Duodenal mucosa (tissue), 2 donors: Measurements from ENCODE around the gene HAUS7.

Experiments used
- H3K27ac ChIP-seq: one replicate; pipeline ENCODE4 v1.7.0; 2013; ENCODE audit warnings: low read depth, low read length
- H3K27me3 ChIP-seq, 2 donors: one replicate each; pipeline ENCODE4 v1.7.0; 2013; ENCODE audit warnings: low read length in 2 of 2, control low read depth in 1 of 2; ENCODE audit not compliant: insufficient read depth in 2 of 2, control insufficient read depth in 1 of 2
- H3K36me3 ChIP-seq, 2 donors: one replicate each; pipeline ENCODE4 v1.7.0; 2013; ENCODE audit warnings: low read length in 2 of 2, control low read depth in 1 of 2; ENCODE audit not compliant: insufficient read depth in 2 of 2, control insufficient read depth in 1 of 2
- H3K4me1 ChIP-seq, 2 donors: one replicate each; pipeline ENCODE4 v1.7.0; 2013; ENCODE audit warnings: low read length in 2 of 2, control low read depth in 1 of 2; ENCODE audit not compliant: insufficient read depth in 2 of 2, control insufficient read depth in 1 of 2
- H3K4me3 ChIP-seq, 2 donors: one replicate each; pipeline ENCODE4 v1.7.0; 2013; ENCODE audit warnings: low read length in 2 of 2, low read depth in 1 of 2
- H3K9ac ChIP-seq, 2 donors: one replicate each; pipeline ENCODE4 v1.7.0; 2013; ENCODE audit warnings: low read length in 2 of 2, low read depth in 1 of 2
- H3K9me3 ChIP-seq, 2 donors: one replicate each; pipeline ENCODE4 v1.7.0; 2013; ENCODE audit warnings: low read length in 2 of 2, control low read depth in 1 of 2; ENCODE audit not compliant: control insufficient read depth in 1 of 2

Gene HAUS7

DNA sequence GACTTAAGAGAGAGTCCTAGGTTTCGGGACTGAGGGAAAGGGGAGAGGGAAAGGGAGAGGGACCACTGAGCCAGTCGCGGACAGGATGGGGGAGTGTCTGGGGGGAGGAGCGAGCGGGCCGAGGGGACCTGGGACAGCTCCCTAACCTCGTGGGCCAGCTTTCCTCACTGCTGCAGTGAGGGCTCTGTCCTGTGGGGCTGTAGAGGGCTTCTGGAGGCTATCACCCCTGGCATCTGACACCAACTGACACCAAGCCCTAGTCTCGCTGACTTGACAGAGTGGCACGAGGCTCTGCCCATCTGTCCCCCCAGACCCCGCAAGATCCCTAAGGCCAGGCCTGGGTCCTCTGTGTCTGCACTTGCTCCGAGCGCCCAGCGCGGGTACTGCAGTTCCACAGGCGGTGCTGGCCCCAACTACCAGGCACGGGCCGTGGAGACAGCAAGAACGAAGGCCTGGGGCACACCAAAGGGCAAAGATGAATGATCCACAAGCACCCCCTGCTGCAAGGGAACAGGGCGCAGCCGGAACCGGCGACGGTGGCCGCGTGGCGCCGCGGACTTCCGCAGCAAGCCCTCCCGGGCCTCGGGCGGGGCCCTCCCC is 465 bp downstream of the HAUS7 start:
- no peaks in the 10 kb centered on the region for H3K9me3 ChIP-seq
- H3K27me3 ChIP-seq = no peaks in the 10 kb centered on the region
- peaks cover 0 to 7% of the 10 kb centered on the region in 2 donors for H3K4me1 ChIP-seq
- H3K9ac ChIP-seq = peak overlapping the region; percentile 54 to 70
- no peak overlapping the region for H3K27ac ChIP-seq
- H3K36me3 ChIP-seq = peaks cover 0 to 6% of the 10 kb centered on the region in 2 donors
- peak overlapping the region; percentile 73 to 74 for H3K4me3 ChIP-seq

DNA sequence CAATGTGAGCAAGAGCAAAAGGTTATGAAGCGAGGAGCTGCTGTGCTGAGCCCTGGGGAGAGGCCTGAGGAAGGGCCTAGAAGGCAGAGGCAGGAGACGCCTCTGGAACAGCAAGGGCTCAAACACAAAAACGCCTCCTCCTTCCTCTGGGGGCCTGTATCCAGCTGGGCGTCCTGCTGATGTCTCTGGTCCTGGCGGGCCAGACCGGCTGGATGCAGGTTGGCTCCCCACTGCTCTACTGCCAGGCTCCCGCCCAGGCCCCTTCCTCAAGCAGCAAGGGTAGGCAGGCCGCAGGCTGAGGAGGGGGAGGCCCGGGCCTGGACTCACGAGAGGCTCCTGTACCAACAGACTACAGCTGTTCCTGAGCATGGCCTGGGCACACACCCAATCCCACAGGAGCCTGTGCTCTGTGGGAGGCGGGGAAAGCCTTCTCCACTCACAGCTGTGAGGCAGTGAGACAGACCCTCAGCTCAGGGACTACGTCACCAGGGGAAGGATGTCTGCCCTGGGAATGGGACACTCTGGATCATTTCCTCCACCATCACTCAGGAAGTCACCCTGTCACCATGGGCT is 2.3 kb downstream of the HAUS7 start:
- Histone ChIP-seq H3K4me3 (no peak overlapping the region), H3K36me3 (peaks cover 0 to 16% of the 10 kb centered on the region in 2 donors), H3K27ac (no peak overlapping the region), H3K4me1 (peaks cover 0 to 7% of the 10 kb centered on the region in 2 donors), H3K9ac (no peak overlapping the region), H3K9me3 (no peaks in the 10 kb centered on the region), H3K27me3 (no peaks in the 10 kb centered on the region)

DNA sequence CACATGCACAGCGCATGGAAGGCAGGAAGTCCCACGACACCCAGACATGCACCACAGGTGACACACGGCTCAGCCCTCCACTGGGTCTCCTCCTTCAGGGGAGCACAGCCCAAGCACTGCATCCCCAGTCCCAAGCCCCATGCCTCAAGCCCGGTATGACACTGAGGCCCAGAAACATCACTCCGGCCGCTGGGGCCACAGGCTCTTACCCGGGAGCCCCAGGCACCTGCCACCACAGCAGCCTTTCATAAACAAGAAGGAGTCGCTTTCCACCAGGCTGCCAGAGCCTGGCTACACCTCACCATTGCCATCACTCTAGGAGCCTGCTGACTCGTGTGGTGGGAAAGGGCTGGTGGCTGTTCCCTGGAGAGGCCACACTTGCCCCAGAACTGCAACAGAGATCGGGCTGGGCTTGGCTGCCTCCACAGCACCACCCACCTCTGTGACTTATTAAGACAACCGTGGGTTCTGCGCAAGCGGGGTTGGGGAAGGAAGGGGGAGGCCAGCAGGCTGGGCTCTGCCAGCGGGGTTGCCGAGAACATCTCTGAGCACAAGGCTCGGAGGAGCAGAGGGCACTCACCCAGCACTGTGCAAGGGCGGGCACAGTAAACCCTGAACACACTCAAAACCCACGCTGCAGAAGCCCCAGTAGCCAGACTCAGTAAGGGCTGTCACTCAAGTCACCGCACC is 4.5 kb downstream of the HAUS7 start:
- Histone ChIP-seq H3K4me1 (peaks cover 0 to 7% of the 10 kb centered on the region in 2 donors), H3K27ac (no peak overlapping the region), H3K27me3 (no peaks in the 10 kb centered on the region)

DNA sequence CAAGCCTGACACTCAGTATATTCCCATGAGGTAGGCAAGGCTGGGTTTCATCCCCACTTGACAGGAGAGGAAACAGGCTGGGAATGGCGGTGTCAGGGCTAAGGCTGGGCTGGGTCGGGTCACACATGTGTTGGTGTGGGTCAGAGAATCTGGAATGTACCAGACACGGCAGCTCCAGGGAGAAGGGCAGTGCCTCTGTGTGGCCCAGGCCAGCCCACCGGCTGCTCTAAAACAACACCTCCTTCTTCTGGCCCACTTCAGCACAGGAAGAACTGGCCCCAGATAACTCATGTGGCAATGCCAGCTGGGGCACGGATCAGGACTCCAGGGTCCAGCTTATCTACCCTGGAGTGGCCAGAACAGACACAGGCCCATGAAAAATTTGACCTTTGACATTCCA is 6.3 kb downstream of the HAUS7 start:
- Histone ChIP-seq H3K4me3 (no peak overlapping the region), H3K4me1 (no peaks in the 10 kb centered on the region)

More for the DNA sequence above, 4.5 kb downstream of the HAUS7 start:
- Histone ChIP-seq H3K9ac (no peak overlapping the region), H3K36me3 (peaks cover 0 to 16% of the 10 kb centered on the region in 2 donors), H3K4me3 (no peak overlapping the region), H3K9me3 (no peaks in the 10 kb centered on the region)

DNA sequence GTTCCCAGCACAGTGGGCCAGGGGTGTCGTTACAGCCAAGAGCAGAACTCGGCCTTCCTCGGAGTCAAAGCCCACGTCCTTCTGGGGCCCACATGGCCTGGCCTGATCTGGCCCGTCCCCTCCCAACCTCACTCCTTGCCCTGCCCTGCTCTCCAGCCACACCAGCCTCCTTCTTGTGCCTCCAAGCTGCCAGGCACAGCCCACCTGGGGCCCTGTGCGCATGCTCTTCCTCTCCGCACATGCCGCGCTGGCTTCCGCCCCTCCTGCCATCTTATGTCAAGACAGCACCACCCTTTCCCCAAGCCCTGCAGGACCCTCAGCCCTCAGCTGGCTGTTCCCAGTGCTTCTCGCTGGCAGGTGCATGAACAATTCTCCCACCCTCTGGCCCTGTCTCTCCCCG is 6.8 kb downstream of the HAUS7 start:
- no peak overlapping the region for H3K9ac ChIP-seq
- H3K36me3 ChIP-seq = peaks cover 4 to 18% of the 10 kb centered on the region in 2 donors
- no peaks in the 10 kb centered on the region for H3K4me1 ChIP-seq
- no peak overlapping the region for H3K27ac ChIP-seq
- no peak overlapping the region for H3K4me3 ChIP-seq
- H3K27me3 ChIP-seq = no peaks in the 10 kb centered on the region
- no peaks in the 10 kb centered on the region for H3K9me3 ChIP-seq

More for the DNA sequence above, 6.3 kb downstream of the HAUS7 start:
- no peak overlapping the region for H3K9ac ChIP-seq
- no peak overlapping the region for H3K27ac ChIP-seq
- H3K36me3 ChIP-seq = peaks cover 4 to 20% of the 10 kb centered on the region in 2 donors
- H3K9me3 ChIP-seq = no peaks in the 10 kb centered on the region
- no peaks in the 10 kb centered on the region for H3K27me3 ChIP-seq

DNA sequence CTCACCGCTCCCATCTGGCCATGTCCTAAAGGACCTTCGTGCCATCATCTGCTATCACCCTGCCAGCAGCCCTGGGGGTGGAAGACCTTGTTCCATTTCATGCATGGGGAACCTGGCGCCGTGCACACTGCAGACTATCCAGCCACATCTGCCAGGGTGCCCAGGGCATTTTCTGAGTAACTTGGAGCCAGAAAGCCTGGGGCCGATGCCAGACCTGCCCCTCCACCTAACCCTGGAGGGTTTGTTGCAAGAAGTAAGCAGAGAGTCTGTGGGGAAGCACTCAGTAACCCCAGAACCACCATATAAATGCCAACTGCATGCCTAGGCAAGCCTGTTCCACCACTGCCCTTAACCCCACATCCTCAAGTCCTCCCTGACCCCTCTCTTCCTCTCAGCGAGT is 7.3 kb downstream of the HAUS7 start:
- no peaks in the 10 kb centered on the region for H3K27me3 ChIP-seq
- H3K27ac ChIP-seq = no peak overlapping the region
- no peak overlapping the region for H3K9ac ChIP-seq
- H3K36me3 ChIP-seq = peaks cover 4 to 17% of the 10 kb centered on the region in 2 donors
- no peaks in the 10 kb centered on the region for H3K4me1 ChIP-seq
- H3K4me3 ChIP-seq = no peak overlapping the region
- no peaks in the 10 kb centered on the region for H3K9me3 ChIP-seq

DNA sequence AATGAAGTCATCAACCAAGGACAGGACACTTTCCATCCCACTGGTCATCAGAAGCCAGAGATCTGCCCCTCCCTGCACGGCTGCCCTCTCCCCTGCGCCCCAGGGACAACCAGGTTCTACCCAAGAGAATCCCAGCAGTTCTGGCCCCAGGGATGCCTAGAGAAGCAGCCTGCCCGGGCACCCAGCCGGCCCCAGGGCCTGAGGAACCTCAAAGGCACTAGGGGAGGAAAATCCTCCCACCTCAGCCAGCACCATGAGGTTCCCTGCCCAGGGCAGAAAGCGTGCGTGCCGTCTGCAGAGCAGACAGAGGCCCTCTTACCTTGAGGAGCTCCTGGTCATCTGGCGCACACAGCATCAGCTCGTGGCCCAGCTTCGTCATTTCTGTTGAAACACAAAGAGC is 8.1 kb downstream of the HAUS7 start:
- H3K36me3 ChIP-seq = peaks cover 4 to 18% of the 10 kb centered on the region in 2 donors
- no peaks in the 10 kb centered on the region for H3K9me3 ChIP-seq
- H3K4me3 ChIP-seq = no peak overlapping the region
- H3K9ac ChIP-seq = no peak overlapping the region
- no peaks in the 10 kb centered on the region for H3K27me3 ChIP-seq
- H3K27ac ChIP-seq = no peak overlapping the region
- H3K4me1 ChIP-seq = no peaks in the 10 kb centered on the region

DNA sequence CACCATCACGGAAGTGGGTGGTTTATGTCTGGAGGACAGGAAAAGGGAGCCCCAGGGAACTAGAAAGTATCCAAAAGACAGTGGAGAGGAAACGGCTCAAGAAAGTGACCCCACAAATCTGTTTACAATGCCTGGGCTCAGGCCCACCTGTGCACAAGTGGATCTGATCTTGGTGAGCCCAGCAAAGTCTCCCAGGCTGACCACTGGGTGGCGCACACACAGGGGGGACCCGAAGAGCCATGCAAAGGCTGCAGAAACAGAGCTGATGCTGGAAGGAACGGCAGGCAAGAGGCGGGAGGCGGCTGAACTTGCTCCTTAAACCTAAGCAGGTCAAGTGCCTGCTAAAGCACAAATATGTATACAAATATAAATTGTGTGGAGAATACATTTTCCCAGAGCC is 9.6 kb downstream of the HAUS7 start:
- H3K36me3 ChIP-seq = peaks cover 4 to 22% of the 10 kb centered on the region in 2 donors
- H3K4me3 ChIP-seq = no peak overlapping the region
- no peak overlapping the region for H3K9ac ChIP-seq
- H3K4me1 ChIP-seq = no peaks in the 10 kb centered on the region
- no peak overlapping the region for H3K27ac ChIP-seq
- H3K27me3 ChIP-seq = no peaks in the 10 kb centered on the region
- H3K9me3 ChIP-seq = no peaks in the 10 kb centered on the region

DNA sequence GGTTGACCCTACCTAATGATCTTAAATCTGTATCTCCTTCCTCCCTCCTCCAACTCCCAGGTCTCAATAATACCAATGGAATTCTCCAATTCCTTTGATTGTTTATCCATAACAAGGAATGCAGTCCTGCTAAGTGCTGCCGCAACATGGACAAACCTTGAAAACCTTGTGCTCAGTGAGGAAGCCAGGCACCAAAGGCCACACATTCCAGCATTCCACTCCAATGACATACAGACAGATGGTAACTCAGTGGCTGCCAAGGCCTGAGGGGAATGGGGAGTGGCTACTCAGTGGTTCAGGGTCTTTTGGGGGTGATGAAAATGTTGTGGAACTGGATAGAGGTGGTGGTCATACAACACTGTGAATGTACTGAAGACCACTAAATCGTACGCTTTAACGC is 10.4 kb downstream of the HAUS7 start:
- no peak overlapping the region for H3K9ac ChIP-seq
- H3K4me1 ChIP-seq = no peaks in the 10 kb centered on the region
- H3K27ac ChIP-seq = no peak overlapping the region
- peaks cover 4 to 22% of the 10 kb centered on the region in 2 donors for H3K36me3 ChIP-seq
- H3K27me3 ChIP-seq = no peaks in the 10 kb centered on the region
- no peak overlapping the region for H3K4me3 ChIP-seq
- H3K9me3 ChIP-seq = no peaks in the 10 kb centered on the region

DNA sequence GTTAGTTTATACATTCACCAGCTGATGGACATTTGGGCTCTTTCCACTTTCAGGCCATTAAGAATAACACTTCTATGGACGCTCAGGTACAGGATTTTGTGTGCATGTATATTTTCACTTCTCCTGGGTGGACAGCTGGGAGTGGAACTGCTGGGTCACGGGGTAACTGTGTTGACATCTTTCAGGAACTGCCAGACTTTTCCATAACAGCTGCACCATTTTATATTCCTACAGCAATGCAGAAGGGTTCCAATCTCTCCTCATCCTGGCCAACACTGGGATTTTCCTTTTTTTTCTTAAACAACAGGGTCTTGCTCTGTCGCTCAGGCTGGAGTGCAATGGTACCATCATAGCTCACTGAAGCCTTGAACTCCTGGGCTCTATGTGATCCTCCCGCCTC is 11.9 kb downstream of the HAUS7 start:
- no peak overlapping the region for H3K27ac ChIP-seq
- no peaks in the 10 kb centered on the region for H3K27me3 ChIP-seq
- peaks cover 4 to 12% of the 10 kb centered on the region in 2 donors for H3K36me3 ChIP-seq
- H3K4me3 ChIP-seq = no peak overlapping the region
- no peaks in the 10 kb centered on the region for H3K4me1 ChIP-seq
- no peaks in the 10 kb centered on the region for H3K9me3 ChIP-seq
- no peak overlapping the region for H3K9ac ChIP-seq
